Measurements from ENCODE around the gene SRC.
"Not testable (repeated sequence)": the region's sequence is repeated elsewhere in the genome, so short reads cannot be mapped to it uniquely, and the experiment has no call there.

Gene SRC

DNA sequence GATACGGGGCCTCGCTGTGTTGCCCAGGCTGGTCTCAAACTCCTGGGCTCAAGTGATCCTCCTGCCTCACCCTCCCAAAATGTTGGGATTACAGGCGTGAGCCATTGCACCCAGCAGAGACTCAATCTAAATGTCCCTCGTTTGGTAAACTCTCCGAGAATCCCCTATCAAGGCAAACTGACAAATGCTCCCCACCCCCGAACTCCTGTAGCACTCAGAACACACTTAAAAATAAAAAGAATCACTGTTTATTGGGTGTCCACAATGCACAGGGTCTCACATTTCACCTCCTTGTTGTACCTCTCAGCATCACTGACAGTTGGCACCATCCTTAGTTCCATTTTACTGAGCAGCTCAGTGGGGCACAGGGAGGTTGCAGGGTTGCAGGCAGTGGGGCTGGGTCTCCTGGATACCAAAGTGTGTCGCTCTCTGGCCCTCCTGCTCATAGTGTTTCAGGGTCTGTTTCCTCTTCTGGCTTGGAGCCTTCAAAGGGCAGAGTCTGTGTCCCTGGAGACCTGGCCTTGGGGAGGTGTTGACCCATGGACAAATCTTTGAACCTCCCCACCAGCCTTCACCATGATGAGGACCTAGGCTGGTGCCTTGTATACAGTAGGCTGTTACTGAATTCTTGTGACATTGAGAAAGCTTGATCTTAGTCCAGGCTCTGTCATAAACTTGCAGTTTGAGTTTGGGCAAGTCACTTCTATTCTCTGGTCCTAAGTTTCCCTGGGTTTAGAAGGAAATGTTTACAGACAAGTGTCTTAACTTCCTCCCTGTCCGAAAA lies 8.5 kb upstream of the SRC start:
- H4K20me1 ChIP-seq (ENCODE audit: low read depth, low read length), result no peaks in the 10 kb centered on the region
- no peaks in the 10 kb centered on the region for H3K9me2 ChIP-seq (replicated peaks; ENCODE audit: insufficient read depth, low read length)
- H2AFZ ChIP-seq (ENCODE audit: low read depth, low read length, severe bottlenecking), result no peak overlapping the region
- H3K27me3 ChIP-seq (ENCODE audit: low read length), result no peaks in the 10 kb centered on the region
- H3K4me3 ChIP-seq (ENCODE audit: insufficient read depth, low read length, poor library complexity, severe bottlenecking), result no peak overlapping the region
- no peak for TF ChIP-seq EZH2phosphoT487 (conservative IDR thresholded peaks at IDR 0.05; ENCODE audit: low read length)
- TF ChIP-seq, protein P1, sequence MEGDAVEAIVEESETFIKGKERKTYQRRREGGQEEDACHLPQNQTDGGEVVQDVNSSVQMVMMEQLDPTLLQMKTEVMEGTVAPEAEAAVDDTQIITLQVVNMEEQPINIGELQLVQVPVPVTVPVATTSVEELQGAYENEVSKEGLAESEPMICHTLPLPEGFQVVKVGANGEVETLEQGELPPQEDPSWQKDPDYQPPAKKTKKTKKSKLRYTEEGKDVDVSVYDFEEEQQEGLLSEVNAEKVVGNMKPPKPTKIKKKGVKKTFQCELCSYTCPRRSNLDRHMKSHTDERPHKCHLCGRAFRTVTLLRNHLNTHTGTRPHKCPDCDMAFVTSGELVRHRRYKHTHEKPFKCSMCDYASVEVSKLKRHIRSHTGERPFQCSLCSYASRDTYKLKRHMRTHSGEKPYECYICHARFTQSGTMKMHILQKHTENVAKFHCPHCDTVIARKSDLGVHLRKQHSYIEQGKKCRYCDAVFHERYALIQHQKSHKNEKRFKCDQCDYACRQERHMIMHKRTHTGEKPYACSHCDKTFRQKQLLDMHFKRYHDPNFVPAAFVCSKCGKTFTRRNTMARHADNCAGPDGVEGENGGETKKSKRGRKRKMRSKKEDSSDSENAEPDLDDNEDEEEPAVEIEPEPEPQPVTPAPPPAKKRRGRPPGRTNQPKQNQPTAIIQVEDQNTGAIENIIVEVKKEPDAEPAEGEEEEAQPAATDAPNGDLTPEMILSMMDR (IDR thresholded peaks at IDR 0.05; ENCODE audit: insufficient read depth, low read length, poor library complexity, severe bottlenecking), result no peak
- no peak overlapping the region for H3K9ac ChIP-seq (ENCODE audit: low read length)
- H3K27ac ChIP-seq (ENCODE audit: low read depth, low read length), result no peak overlapping the region
- H3K79me2 ChIP-seq (ENCODE audit: insufficient read depth, low read length), result no peaks in the 10 kb centered on the region
- no peaks in the 10 kb centered on the region for H3F3A ChIP-seq (ENCODE audit: insufficient read depth)
- no peaks in the 10 kb centered on the region for H3K36me3 ChIP-seq (ENCODE audit: low read length)
- H3K9me3 ChIP-seq (ENCODE audit: insufficient read depth, low read length), result no peaks in the 10 kb centered on the region
- no peak overlapping the region for H3K4me2 ChIP-seq (ENCODE audit: low read depth, low read length, poor library complexity, severe bottlenecking)

DNA sequence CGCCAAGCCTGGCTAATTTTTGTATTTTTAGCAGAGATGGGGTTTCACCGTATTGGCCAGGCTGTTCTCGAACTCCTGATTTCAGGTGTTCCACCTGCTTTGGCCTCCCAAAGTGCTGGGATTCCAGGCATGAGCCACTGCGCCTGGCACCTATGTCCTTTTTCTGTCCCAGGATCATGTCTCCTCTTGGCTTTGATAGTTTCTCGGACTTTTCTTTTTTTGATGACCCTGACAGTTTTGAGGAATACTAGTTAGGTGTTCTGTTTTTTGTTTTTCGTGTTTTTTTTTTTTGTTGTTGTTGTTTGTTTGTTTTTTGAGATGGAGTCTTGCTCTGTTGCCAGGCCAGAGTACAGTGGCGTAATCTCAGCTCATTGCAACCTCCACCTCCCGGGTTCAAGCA lies 7.6 kb upstream of the SRC start:
- H3K9ac ChIP-seq (ENCODE audit: low read length); H3K4me2 ChIP-seq (ENCODE audit: low read depth, low read length, poor library complexity, severe bottlenecking); H3K27ac ChIP-seq (ENCODE audit: low read depth, low read length): not testable (repeated sequence)

DNA sequence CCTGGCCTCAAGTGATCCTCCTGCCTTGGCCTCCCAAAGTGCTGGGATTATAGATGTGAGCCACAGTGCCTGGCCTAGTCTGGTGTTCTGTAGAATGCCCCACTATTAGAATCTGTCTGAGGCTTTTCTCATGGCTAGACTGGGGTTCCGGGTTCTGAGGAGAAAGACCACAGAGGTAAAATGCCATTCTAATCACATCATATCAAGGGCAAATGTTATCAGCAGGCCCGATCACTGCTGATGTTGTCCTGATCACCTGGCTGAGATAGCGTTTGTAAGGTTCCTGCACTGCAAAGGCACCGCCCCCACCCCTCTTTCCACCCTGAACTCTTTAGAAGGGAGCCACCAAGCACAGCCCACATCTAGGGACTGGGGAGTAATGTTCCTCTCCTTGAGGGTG lies 6.7 kb upstream of the SRC start:
- H3F3A ChIP-seq (ENCODE audit: insufficient read depth), result no peaks in the 10 kb centered on the region
- TF ChIP-seq, protein P1 (IDR thresholded peaks at IDR 0.05; ENCODE audit: insufficient read depth, low read length, poor library complexity, severe bottlenecking), result no peak
- no peak for TF ChIP-seq EZH2phosphoT487 (conservative IDR thresholded peaks at IDR 0.05; ENCODE audit: low read length)
- H2AFZ ChIP-seq (ENCODE audit: low read depth, low read length, severe bottlenecking), result no peak overlapping the region
- no peak overlapping the region for H3K27ac ChIP-seq (ENCODE audit: low read depth, low read length)
- no peak overlapping the region for H3K4me2 ChIP-seq (ENCODE audit: low read depth, low read length, poor library complexity, severe bottlenecking)
- H4K20me1 ChIP-seq (ENCODE audit: low read depth, low read length), result no peaks in the 10 kb centered on the region
- no peaks in the 10 kb centered on the region for H3K36me3 ChIP-seq (ENCODE audit: low read length)
- H3K4me3 ChIP-seq (ENCODE audit: insufficient read depth, low read length, poor library complexity, severe bottlenecking), result no peak overlapping the region
- no peaks in the 10 kb centered on the region for H3K9me2 ChIP-seq (replicated peaks; ENCODE audit: insufficient read depth, low read length)
- H3K27me3 ChIP-seq (ENCODE audit: low read length), result no peaks in the 10 kb centered on the region
- no peaks in the 10 kb centered on the region for H3K79me2 ChIP-seq (ENCODE audit: insufficient read depth, low read length)
- no peak overlapping the region for H3K9ac ChIP-seq (ENCODE audit: low read length)
- no peaks in the 10 kb centered on the region for H3K9me3 ChIP-seq (ENCODE audit: insufficient read depth, low read length)

More for the DNA sequence above, 7.6 kb upstream of the SRC start:
- not testable (repeated sequence) for H3K27me3 ChIP-seq (ENCODE audit: low read length); H2AFZ ChIP-seq (ENCODE audit: low read depth, low read length, severe bottlenecking); H4K20me1 ChIP-seq (ENCODE audit: low read depth, low read length); H3K4me3 ChIP-seq (ENCODE audit: insufficient read depth, low read length, poor library complexity, severe bottlenecking); H3K9me3 ChIP-seq (ENCODE audit: insufficient read depth, low read length); H3F3A ChIP-seq (ENCODE audit: insufficient read depth); H3K9me2 ChIP-seq (replicated peaks; ENCODE audit: insufficient read depth, low read length); H3K79me2 ChIP-seq (ENCODE audit: insufficient read depth, low read length); H3K36me3 ChIP-seq (ENCODE audit: low read length)

DNA sequence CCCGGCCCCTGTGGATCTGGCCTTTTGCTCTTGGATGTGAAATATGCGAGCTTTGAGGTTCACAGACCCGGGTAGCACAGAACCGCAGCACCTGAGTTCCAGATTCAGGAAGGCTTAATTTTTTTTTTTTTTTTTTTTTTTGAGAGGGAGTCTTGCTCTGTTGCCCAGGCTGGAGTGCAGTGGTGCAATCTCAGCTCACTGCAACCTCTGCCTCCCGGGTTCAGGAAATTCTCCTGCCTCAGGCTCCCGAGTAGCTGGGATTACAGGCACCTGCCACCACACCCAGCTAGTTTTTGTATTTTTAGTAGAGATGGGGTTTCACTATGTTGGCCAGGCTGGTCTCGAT lies 6.2 kb upstream of the SRC start:
- not testable (repeated sequence) for H3K9ac ChIP-seq (ENCODE audit: low read length); H4K20me1 ChIP-seq (ENCODE audit: low read depth, low read length); H3K9me2 ChIP-seq (replicated peaks; ENCODE audit: insufficient read depth, low read length); H3K36me3 ChIP-seq (ENCODE audit: low read length); H3F3A ChIP-seq (ENCODE audit: insufficient read depth); H3K4me2 ChIP-seq (ENCODE audit: low read depth, low read length, poor library complexity, severe bottlenecking); H3K27me3 ChIP-seq (ENCODE audit: low read length); H3K9me3 ChIP-seq (ENCODE audit: insufficient read depth, low read length); H2AFZ ChIP-seq (ENCODE audit: low read depth, low read length, severe bottlenecking); H3K4me3 ChIP-seq (ENCODE audit: insufficient read depth, low read length, poor library complexity, severe bottlenecking); H3K79me2 ChIP-seq (ENCODE audit: insufficient read depth, low read length); H3K27ac ChIP-seq (ENCODE audit: low read depth, low read length)

All from SU-DHL-6 (cell line).